Progenitor cell of endocrine pancreas (in vitro differentiated cells): ENCODE results near the gene SERAC1. TPM values are rescaled to one million over a fixed set of nuclear protein-coding genes. Genes with fewer than 3 reads are reported as not detected.

Source experiments
- DNase-seq: peaks from one replicate; pipeline ENCODE4 v3.0.0; 2021; ENCODE audit warnings: low spot score; ENCODE audit not compliant: unreplicated experiment
- H3K27ac Mint-ChIP-seq: 2 replicates; pipeline ENCODE4 v1.8.0; 2021; ENCODE audit warnings: mild to moderate bottlenecking, moderate library complexity, mixed read lengths
- H3K27me3 Mint-ChIP-seq: 2 replicates; pipeline ENCODE4 v1.8.0; 2021; ENCODE audit warnings: mixed read lengths
- H3K36me3 Mint-ChIP-seq: 2 replicates; pipeline ENCODE4 v1.8.0; 2022; ENCODE audit warnings: mixed read lengths; ENCODE audit not compliant: insufficient read depth
- H3K4me1 Mint-ChIP-seq: 2 replicates; pipeline ENCODE4 v1.8.0; 2021; ENCODE audit warnings: low read depth, mixed read lengths
- H3K4me3 Mint-ChIP-seq: 2 replicates; pipeline ENCODE4 v1.8.0; 2021; ENCODE audit warnings: low read depth, mild to moderate bottlenecking, moderate library complexity, mixed read lengths
- H3K9me3 Mint-ChIP-seq: 2 replicates; pipeline ENCODE4 v1.8.0; 2021; ENCODE audit warnings: low read depth, mixed read lengths
- total RNA-seq: library from RNA; stranded (reverse); gene quantifications from 2 replicates; pipeline ENCODE4 v1.2.1, GENCODE V29; 2021
- TF ChIP-seq, protein P1 (sequence below): fragments of 200-600 bp; sonication (generic); IDR thresholded peaks from one replicate; pipeline ENCODE4 v1.5.0; 2021; ENCODE audit warnings: antibody characterized with exemption, mild to moderate bottlenecking; ENCODE audit not compliant: unreplicated experiment

SERAC1 gene
- total RNA-seq, 1 donor from 2014 or later, result 20.0 TPM

DNA sequence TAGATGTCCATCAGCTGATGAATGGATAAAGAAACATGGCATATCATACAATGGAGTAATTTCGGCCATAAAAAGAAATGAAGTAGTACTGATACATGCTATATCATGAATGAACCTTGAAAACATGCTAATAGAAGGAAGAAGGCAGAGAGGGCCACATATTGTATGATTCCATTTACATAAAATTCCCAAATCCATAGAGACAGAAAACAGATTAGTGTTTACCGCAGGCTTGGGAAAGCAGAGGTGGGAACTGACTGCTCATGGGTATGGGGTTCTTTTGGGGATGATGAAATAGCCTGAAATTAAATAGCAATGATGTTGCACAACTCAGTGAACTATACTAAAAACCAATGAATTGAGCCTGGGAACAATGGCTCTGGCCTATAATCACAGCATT is 58.3 kb downstream of the SERAC1 start:
- Mint-ChIP-seq H3K4me1 (peaks cover 2% of the 10 kb centered on the region), H3K36me3 (peaks cover 18% of the 10 kb centered on the region), H3K4me3 (no peak overlapping the region), H3K27ac (no peak overlapping the region), H3K9me3 (no peaks in the 10 kb centered on the region), H3K27me3 (no peaks in the 10 kb centered on the region)
- TF ChIP-seq, protein P1, sequence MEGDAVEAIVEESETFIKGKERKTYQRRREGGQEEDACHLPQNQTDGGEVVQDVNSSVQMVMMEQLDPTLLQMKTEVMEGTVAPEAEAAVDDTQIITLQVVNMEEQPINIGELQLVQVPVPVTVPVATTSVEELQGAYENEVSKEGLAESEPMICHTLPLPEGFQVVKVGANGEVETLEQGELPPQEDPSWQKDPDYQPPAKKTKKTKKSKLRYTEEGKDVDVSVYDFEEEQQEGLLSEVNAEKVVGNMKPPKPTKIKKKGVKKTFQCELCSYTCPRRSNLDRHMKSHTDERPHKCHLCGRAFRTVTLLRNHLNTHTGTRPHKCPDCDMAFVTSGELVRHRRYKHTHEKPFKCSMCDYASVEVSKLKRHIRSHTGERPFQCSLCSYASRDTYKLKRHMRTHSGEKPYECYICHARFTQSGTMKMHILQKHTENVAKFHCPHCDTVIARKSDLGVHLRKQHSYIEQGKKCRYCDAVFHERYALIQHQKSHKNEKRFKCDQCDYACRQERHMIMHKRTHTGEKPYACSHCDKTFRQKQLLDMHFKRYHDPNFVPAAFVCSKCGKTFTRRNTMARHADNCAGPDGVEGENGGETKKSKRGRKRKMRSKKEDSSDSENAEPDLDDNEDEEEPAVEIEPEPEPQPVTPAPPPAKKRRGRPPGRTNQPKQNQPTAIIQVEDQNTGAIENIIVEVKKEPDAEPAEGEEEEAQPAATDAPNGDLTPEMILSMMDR, result no peak
- no peak for DNase-seq

- DNase-seq, result no peak
- Mint-ChIP-seq H3K27ac (no peak overlapping the region), H3K36me3 (peaks cover 13% of the 10 kb centered on the region), H3K9me3 (peaks cover 5% of the 10 kb centered on the region), H3K27me3 (no peaks in the 10 kb centered on the region), H3K4me3 (no peak overlapping the region), H3K4me1 (peaks cover 3% of the 10 kb centered on the region)
- TF ChIP-seq, protein P1, result no peak
These were observed 63.4 kb downstream of the SERAC1 start for GRCh38 chr6:158104696-158105095.

GRCh38 chr6:158103228-158103627 is 64.8 kb downstream of the SERAC1 start:
- DNase-seq, result no peak
- H3K36me3 Mint-ChIP-seq, result peaks cover 8% of the 10 kb centered on the region
- H3K27ac Mint-ChIP-seq, result peak overlapping the region; percentile 68
- peaks cover 5% of the 10 kb centered on the region for H3K9me3 Mint-ChIP-seq
- H3K27me3 Mint-ChIP-seq, result no peaks in the 10 kb centered on the region
- H3K4me1 Mint-ChIP-seq, result peaks cover 6% of the 10 kb centered on the region
- TF ChIP-seq, protein P1, result no peak
- H3K4me3 Mint-ChIP-seq, result no peak overlapping the region

DNA sequence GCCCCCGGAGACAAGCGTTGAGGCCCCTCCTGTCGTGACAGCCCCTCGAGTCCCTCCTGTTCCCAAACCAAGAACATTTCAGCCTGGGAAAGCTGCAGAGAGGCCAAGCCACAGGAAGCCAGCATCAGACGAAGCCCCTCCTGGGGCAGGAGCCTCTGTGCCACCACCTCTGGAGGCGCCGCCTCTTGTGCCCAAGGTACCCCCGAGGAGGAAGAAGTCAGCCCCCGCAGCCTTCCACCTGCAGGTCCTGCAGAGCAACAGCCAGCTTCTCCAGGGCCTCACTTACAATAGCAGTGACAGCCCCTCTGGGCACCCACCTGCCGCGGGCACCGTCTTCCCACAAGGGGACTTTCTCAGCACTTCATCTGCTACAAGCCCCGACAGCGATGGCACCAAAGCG is 72.4 kb downstream of the SERAC1 start:
- Mint-ChIP-seq H3K27ac (peak overlapping the region; percentile 42), H3K4me1 (peaks cover 6% of the 10 kb centered on the region), H3K4me3 (no peak overlapping the region), H3K27me3 (no peaks in the 10 kb centered on the region), H3K36me3 (peaks cover 18% of the 10 kb centered on the region), H3K9me3 (peaks cover under 1% of the 10 kb centered on the region)
- TF ChIP-seq, protein P1, result no peak
- no peak for DNase-seq

DNA sequence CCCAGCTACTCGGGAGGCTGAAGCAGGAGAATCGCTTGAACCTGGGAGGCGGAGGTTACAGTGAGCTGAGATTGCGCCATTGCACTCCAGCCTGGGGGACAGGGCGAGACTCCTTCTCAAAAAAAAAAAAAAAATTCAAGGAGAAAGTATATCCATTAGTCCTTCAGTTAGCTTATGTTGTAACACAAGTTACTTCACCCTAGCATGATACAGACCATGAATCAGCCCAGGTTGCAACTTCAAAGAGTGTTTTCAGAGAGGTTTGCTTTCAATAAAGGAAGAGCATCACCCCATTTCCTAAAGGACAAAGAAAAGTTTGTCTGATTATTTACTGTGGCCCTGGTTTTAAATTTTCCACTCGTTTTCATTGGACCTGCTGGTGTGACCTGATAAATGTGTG is 73.0 kb downstream of the SERAC1 start:
- Mint-ChIP-seq H3K36me3 (peaks cover 18% of the 10 kb centered on the region), H3K9me3 (no peaks in the 10 kb centered on the region), H3K27me3 (no peaks in the 10 kb centered on the region), H3K4me3 (no peak overlapping the region), H3K27ac (no peak overlapping the region), H3K4me1 (peaks cover 6% of the 10 kb centered on the region)
- no peak for DNase-seq
- TF ChIP-seq, protein P1, result no peak
